ENCODE measurements around the gene KCNA10. TPM values are rescaled to one million over a fixed set of nuclear protein-coding genes. Genes with fewer than 3 reads are reported as not detected.

KCNA10 gene
- total and polyA plus RNA-seq, 10 of the 15 experiments (the other 5 are each of a cell fraction or from before 2014, with no cell fraction given), result not detected

DNA sequence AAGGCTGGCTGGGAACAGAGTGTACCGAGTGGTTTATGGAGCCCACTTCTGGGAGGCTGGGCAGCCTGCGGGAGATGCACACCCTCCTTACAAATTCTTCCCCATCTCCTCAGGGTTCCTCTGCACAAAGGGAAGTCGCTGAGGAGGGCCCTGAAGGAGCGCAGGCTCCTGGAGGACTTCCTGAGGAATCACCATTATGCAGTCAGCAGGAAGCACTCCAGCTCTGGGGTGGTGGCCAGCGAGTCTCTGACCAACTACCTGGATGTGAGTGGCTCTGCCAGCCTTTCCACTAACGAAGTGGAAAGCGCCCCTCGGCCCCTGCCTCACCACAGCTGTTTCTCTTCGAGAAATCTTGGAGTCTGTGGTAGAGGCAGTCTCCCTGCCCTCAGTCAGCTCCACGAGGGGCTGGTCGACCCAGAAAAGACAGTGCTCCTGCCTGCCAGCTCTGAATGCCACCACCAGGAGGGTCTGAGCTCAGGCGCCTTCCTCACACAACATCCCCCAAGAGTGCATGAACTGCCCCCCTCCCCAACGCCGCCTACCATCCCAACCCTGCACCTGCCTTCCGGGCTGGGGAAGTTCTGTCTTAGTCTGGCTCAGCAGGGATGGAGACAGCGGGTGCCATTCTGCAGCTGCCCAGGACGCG, 36.2 kb downstream of the KCNA10 start (continued):
- TF ChIP-seq, protein P1, sequence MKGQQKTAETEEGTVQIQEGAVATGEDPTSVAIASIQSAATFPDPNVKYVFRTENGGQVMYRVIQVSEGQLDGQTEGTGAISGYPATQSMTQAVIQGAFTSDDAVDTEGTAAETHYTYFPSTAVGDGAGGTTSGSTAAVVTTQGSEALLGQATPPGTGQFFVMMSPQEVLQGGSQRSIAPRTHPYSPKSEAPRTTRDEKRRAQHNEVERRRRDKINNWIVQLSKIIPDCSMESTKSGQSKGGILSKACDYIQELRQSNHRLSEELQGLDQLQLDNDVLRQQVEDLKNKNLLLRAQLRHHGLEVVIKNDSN (IDR thresholded peaks at IDR 0.05; ENCODE audit: borderline replicate concordance, extremely low read length, insufficient read depth, low read depth, low read length), result no peak
- TF ChIP-seq ZNF592 (IDR thresholded peaks at IDR 0.05) (no peak), SREBF2 (IDR thresholded peaks at IDR 0.05; ENCODE audit: low read length) (no peak)

- H3K4me2 ChIP-seq (ENCODE audit: control insufficient read depth, insufficient read depth), result no peak overlapping the region
- no peaks in the 10 kb centered on the region for H4K20me1 ChIP-seq (ENCODE audit: control insufficient read depth, insufficient read depth)
- 26% methylated on average over 12 of the region's 12 CpGs for WGBS (ENCODE audit: insufficient coverage, insufficient replicate concordance, low lambda C conversion rate, missing lambda C conversion rate)
- ChIA-PET POLR2A (no interaction called here), RAD21 (ENCODE audit: unreplicated experiment) (no interaction called here), CTCF (interaction anchor here (0.6 to 3.0 kb wide), 4 partner anchors 14 to 22 kb away, joined by 3 to 15 read pairs (median 6); no protein-coding TSS in a partner anchor), SMC1A (ENCODE audit: uncharacterized antibody, unreplicated experiment) (interaction anchor here (1.2 kb wide), 1 partner anchor 22 kb away, joined by 4 read pairs; no protein-coding TSS in a partner anchor)
- H3K79me2 ChIP-seq (ENCODE audit: control insufficient read depth, insufficient read depth, low read length), result no peaks in the 10 kb centered on the region
- H3K36me3 ChIP-seq (ENCODE audit: control insufficient read depth in 2 of 2, insufficient read depth in 2 of 2, low read length in 1 of 2), result no peaks in the 10 kb centered on the region
- no peak for DNase-seq (ENCODE audit: low read depth, low spot score)
- in situ Hi-C loops (cut with MboI) (no loop called here), intact Hi-C loops (cut with micrococcal nuclease; ENCODE audit: unreplicated experiment) (no loop called here)
- BruUV-seq (replicated peaks), result no TSS peak
- no peak overlapping the region for H3K9ac ChIP-seq (ENCODE audit: control insufficient read depth, insufficient read depth, low read length)
- ATAC-seq, result peak; percentile 39; the same call in 2 of the 3 replicates
- H3K9me3 ChIP-seq (replicated peaks; ENCODE audit: control insufficient read depth, insufficient read depth, low read length), result no peaks in the 10 kb centered on the region
- H2AFZ ChIP-seq (ENCODE audit: control insufficient read depth, low read depth, low read length), result no peak overlapping the region
- no peaks in the 10 kb centered on the region for H3K4me1 ChIP-seq (ENCODE audit: control insufficient read depth, insufficient read depth, low read length)
- peaks cover 3 to 6% of the 10 kb centered on the region in 2 experiments; a peak in 3 of 4 replicates for H3K27me3 ChIP-seq (replicated peaks in 1 of 2; ENCODE audit: control insufficient read depth in 2 of 2, insufficient read depth in 2 of 2, low read length in 1 of 2)
- FAIRE-seq, result no peak
- no peak overlapping the region for H3K4me3 ChIP-seq
- no peak overlapping the region for H3K27ac ChIP-seq (ENCODE audit: control insufficient read depth, insufficient read depth)
- TF ChIP-seq FOS (IDR thresholded peaks at IDR 0.05; ENCODE audit: borderline replicate concordance, extremely low read depth, insufficient read length) (no peak), NFIC (IDR thresholded peaks at IDR 0.05; ENCODE audit: low read depth, low read length) (no peak), RCOR1 (conservative IDR thresholded peaks at IDR 0.05; ENCODE audit: low read depth, low read length) (no peak), CEBPB (IDR thresholded peaks at IDR 0.05; ENCODE audit: borderline replicate concordance in 1 of 2, low read depth in 2 of 2, low read length in 2 of 2) (no peak), CBX3 (IDR thresholded peaks at IDR 0.05; ENCODE audit: borderline replicate concordance, low read depth) (no peak)
- TF ChIP-seq, protein P2, sequence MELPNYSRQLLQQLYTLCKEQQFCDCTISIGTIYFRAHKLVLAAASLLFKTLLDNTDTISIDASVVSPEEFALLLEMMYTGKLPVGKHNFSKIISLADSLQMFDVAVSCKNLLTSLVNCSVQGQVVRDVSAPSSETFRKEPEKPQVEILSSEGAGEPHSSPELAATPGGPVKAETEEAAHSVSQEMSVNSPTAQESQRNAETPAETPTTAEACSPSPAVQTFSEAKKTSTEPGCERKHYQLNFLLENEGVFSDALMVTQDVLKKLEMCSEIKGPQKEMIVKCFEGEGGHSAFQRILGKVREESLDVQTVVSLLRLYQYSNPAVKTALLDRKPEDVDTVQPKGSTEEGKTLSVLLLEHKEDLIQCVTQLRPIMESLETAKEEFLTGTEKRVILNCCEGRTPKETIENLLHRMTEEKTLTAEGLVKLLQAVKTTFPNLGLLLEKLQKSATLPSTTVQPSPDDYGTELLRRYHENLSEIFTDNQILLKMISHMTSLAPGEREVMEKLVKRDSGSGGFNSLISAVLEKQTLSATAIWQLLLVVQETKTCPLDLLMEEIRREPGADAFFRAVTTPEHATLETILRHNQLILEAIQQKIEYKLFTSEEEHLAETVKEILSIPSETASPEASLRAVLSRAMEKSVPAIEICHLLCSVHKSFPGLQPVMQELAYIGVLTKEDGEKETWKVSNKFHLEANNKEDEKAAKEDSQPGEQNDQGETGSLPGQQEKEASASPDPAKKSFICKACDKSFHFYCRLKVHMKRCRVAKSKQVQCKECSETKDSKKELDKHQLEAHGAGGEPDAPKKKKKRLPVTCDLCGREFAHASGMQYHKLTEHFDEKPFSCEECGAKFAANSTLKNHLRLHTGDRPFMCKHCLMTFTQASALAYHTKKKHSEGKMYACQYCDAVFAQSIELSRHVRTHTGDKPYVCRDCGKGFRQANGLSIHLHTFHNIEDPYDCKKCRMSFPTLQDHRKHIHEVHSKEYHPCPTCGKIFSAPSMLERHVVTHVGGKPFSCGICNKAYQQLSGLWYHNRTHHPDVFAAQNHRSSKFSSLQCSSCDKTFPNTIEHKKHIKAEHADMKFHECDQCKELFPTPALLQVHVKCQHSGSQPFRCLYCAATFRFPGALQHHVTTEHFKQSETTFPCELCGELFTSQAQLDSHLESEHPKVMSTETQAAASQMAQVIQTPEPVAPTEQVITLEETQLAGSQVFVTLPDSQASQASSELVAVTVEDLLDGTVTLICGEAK (IDR thresholded peaks at IDR 0.05; ENCODE audit: borderline replicate concordance), result no peak
Measured at GRCh38 chr1:110481968-110482623, 36.9 kb downstream of the KCNA10 start.
